ENCODE results near the gene SLC37A1.

SLC37A1 gene

DNA sequence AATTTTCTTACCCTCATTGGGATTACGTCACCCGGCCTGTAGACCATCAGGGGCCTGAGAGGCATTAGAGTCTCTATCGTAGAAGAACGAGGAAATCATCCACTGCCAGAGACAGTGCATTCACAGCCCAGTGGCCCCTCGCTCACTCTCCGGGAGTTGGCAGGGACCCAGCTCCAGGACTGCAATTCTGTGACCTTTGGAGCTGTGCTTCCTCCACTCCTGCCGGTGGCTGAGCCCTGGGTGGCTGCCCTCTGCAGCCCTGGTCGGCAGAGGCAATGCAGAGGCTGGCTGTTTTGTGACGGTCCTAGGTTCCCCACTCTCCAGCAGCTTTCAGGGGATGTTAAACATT, 12.7 kb downstream of the SLC37A1 start:
- in situ Hi-C loops (cut with HindIII; ENCODE audit: low pct_ligation_motif_present, low sequenced_read_pairs), result no loop called here
- H3K27ac ChIP-seq, result no peak overlapping the region
- no peak overlapping the region for H3K4me3 ChIP-seq (ENCODE audit: low read depth, low read length)
- no peaks in the 10 kb centered on the region for H3K36me3 ChIP-seq (replicated peaks)
- DNase-seq, result no peak
- no peaks in the 10 kb centered on the region for H3K27me3 ChIP-seq (replicated peaks)
- TF ChIP-seq, protein P1, sequence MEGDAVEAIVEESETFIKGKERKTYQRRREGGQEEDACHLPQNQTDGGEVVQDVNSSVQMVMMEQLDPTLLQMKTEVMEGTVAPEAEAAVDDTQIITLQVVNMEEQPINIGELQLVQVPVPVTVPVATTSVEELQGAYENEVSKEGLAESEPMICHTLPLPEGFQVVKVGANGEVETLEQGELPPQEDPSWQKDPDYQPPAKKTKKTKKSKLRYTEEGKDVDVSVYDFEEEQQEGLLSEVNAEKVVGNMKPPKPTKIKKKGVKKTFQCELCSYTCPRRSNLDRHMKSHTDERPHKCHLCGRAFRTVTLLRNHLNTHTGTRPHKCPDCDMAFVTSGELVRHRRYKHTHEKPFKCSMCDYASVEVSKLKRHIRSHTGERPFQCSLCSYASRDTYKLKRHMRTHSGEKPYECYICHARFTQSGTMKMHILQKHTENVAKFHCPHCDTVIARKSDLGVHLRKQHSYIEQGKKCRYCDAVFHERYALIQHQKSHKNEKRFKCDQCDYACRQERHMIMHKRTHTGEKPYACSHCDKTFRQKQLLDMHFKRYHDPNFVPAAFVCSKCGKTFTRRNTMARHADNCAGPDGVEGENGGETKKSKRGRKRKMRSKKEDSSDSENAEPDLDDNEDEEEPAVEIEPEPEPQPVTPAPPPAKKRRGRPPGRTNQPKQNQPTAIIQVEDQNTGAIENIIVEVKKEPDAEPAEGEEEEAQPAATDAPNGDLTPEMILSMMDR (IDR thresholded peaks at IDR 0.05; ENCODE audit: low read depth, low read length, missing control alignments), result no peak

GRCh38 chr21:42527127-42527488, 13.5 kb downstream of the SLC37A1 start:
- in situ Hi-C loops (cut with HindIII; ENCODE audit: low pct_ligation_motif_present, low sequenced_read_pairs), result no loop called here
- H3K36me3 ChIP-seq (replicated peaks), result no peaks in the 10 kb centered on the region
- H3K27me3 ChIP-seq (replicated peaks), result no peaks in the 10 kb centered on the region
- TF ChIP-seq, protein P1 (IDR thresholded peaks at IDR 0.05; ENCODE audit: low read depth, low read length, missing control alignments), result no peak
- DNase-seq, result no peak
- H3K4me3 ChIP-seq (ENCODE audit: low read depth, low read length), result no peak overlapping the region
- no peak overlapping the region for H3K27ac ChIP-seq

DNA sequence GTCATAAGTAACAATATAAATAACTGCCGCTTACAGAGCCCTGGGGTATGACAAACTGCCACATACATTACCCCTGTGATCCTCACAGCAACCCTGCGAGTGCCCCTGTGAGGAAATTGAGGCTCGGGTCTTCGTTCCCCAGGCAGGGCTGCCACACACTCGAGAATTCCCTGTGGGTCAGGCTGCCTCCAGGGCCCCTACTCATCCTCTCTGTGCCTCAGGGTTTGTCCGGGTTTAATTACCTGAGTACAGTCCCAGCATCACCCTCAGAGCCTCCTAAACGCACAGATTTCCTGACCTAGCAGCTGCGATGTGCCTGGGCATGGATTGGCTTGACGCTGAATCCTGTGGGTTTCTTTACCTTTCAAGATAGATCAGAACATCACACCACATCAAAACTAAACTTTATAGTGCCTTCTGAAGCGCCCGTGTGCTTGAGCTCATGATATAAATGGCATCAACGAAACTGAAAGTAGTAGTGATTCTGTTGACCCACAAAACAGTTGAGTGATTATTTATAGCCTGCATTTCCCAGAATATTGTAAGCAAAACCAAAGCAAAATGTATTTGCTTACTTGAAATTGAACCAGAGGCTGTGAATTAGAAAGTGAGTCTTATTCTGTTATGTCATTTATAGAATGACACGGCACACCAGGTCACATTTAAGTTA, 14.0 kb downstream of the SLC37A1 start:
- no peak for DNase-seq
- H3K36me3 ChIP-seq (replicated peaks), result no peaks in the 10 kb centered on the region
- in situ Hi-C loops (cut with HindIII; ENCODE audit: low pct_ligation_motif_present, low sequenced_read_pairs), result no loop called here
- H3K4me3 ChIP-seq (ENCODE audit: low read depth, low read length), result no peak overlapping the region
- no peak overlapping the region for H3K27ac ChIP-seq
- no peaks in the 10 kb centered on the region for H3K27me3 ChIP-seq (replicated peaks)
- TF ChIP-seq, protein P1 (IDR thresholded peaks at IDR 0.05; ENCODE audit: low read depth, low read length, missing control alignments), result no peak

DNA sequence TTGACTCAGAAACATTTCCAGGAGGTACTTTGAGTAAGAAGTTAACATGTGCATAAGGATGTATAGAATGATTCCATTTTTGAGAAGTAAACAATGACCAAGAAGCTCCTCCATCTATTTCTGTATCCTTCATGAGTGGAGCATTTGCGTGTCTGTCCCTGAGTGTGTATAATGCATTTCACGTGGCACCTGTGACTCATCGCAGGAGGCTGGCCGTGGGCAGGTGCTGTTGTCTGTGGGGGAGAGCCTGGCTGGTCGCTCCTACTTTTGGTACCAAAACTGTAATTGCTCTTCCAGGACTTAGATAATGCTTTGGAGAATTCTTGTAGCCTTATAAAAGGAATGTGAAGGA, 16.5 kb downstream of the SLC37A1 start:
- no peaks in the 10 kb centered on the region for H3K36me3 ChIP-seq (replicated peaks)
- in situ Hi-C loops (cut with HindIII; ENCODE audit: low pct_ligation_motif_present, low sequenced_read_pairs), result no loop called here
- TF ChIP-seq, protein P1 (IDR thresholded peaks at IDR 0.05; ENCODE audit: low read depth, low read length, missing control alignments), result no peak

DNA sequence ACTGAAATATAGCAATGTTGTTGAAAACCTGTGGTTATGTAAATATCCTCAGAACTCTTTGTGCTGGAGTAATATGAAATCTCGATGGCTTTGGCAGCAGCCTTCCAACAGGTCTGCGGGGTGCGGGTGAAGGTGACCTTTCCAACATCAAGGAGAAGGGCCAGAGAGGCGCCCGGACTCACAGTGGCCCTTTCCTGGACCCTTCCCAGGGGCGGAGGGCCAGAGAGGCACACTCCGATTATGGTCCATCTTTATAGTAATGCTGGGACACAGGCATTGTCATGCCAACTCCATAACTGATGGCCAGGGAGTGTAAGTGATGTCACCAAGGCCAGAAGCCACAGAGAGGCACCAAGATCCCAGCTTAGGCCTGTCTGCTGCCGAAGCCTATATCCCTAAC, 18.1 kb downstream of the SLC37A1 start:
- DNase-seq, result no peak
- H3K36me3 ChIP-seq (replicated peaks), result no peaks in the 10 kb centered on the region
- no peaks in the 10 kb centered on the region for H3K27me3 ChIP-seq (replicated peaks)
- no peak overlapping the region for H3K4me3 ChIP-seq (ENCODE audit: low read depth, low read length)
- in situ Hi-C loops (cut with HindIII; ENCODE audit: low pct_ligation_motif_present, low sequenced_read_pairs), result no loop called here
- TF ChIP-seq, protein P1 (IDR thresholded peaks at IDR 0.05; ENCODE audit: low read depth, low read length, missing control alignments), result no peak
- no peak overlapping the region for H3K27ac ChIP-seq

More for the DNA sequence above, 16.5 kb downstream of the SLC37A1 start:
- DNase-seq, result no peak
- Histone ChIP-seq H3K27me3 (replicated peaks) (no peaks in the 10 kb centered on the region), H3K27ac (no peak overlapping the region), H3K4me3 (ENCODE audit: low read depth, low read length) (no peak overlapping the region)

Data from brain microvascular endothelial cell (primary cell).